ENCODE measurements around the gene FAM216B. TPM values are rescaled to one million over a fixed set of nuclear protein-coding genes. Genes with fewer than 3 reads are reported as not detected.

FAM216B gene
- total and polyA plus RNA-seq, 2 of the 13 experiments (the other 11 are each of a cell fraction or from before 2014, with no cell fraction given): not detected

- Histone ChIP-seq H3K9ac (ENCODE audit: insufficient read depth, low read depth, low read length) (no peak overlapping the region), H3K4me2 (ENCODE audit: low read depth, low read length) (no peak overlapping the region), H3K4me3 (replicated peaks in 1 of 3; ENCODE audit: insufficient read depth in 1 of 3, low read depth in 2 of 3, low read length in 3 of 3) (no peak overlapping the region), H3K4me1 (ENCODE audit: insufficient read depth, low read length) (no peaks in the 10 kb centered on the region), H3K79me2 (ENCODE audit: insufficient read depth, low read length) (no peaks in the 10 kb centered on the region), H3K9me3 (ENCODE audit: low read length) (no peaks in the 10 kb centered on the region), H4K20me1 (ENCODE audit: insufficient read depth, low read length) (no peaks in the 10 kb centered on the region), H2AFZ (ENCODE audit: low read length) (no peak overlapping the region), H3K27me3 (ENCODE audit: control insufficient read depth in 1 of 2, insufficient read depth in 2 of 2, low read length in 2 of 2) (no peaks in the 10 kb centered on the region), H3K36me3 (replicated peaks in 1 of 2; ENCODE audit: control insufficient read depth in 1 of 2, insufficient read depth in 2 of 2, low read length in 2 of 2) (no peaks in the 10 kb centered on the region), H3K27ac (ENCODE audit: extremely low read length, insufficient read depth, low read length) (no peak overlapping the region)
- DNase-seq (ENCODE audit: low spot score) (no peak), FAIRE-seq (no peak), ATAC-seq (no peak)
- CTCF ChIA-PET (ENCODE audit: low intra/inter-chr PET ratio, low total read pairs): no interaction called here
- in situ Hi-C loops (cut with HindIII; ENCODE audit: extremely low pct_ligation_motif_present, low pct_unique_long_range_greater_than_20kb) (no loop called here), intact Hi-C loops (cut with micrococcal nuclease; ENCODE audit: unreplicated experiment) (no loop called here)
- no peak for TF ChIP-seq FIP1L1 (IDR thresholded peaks at IDR 0.05; ENCODE audit: borderline replicate concordance, insufficient read depth, low read depth, low read length)
- POLR2A ChIA-PET: no interaction called here
- WGBS (ENCODE audit: low lambda C conversion rate): 25% methylated on average over 2 of the region's 2 CpGs
- no TSS peak for BruUV-seq (replicated peaks)
These were observed 28.7 kb upstream of the FAM216B start for GRCh38 chr13:42752731-42753130.

DNA sequence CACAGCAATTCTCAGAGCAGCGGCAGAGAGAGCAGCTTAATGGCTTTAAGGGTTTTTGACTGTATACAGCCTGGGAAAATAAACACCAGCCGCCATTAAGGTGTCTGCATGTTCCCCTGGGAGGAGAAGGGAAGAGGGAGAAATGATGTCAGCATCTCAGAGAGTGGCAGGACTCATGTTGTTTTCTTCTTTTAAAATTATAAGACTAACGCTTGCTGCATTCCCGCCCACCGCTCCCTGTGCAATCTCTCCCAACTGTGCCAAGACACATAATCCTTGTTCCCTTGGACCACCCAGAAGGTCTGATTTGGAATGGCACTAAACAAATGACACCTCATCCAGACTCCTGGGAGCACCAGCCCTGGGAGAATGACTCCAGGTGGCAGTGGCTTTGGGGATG, 27.7 kb upstream of the FAM216B start:
- Histone ChIP-seq H3K79me2 (ENCODE audit: insufficient read depth, low read length) (no peaks in the 10 kb centered on the region), H3K9ac (ENCODE audit: insufficient read depth, low read depth, low read length) (no peak overlapping the region), H3K36me3 (replicated peaks in 1 of 2; ENCODE audit: control insufficient read depth in 1 of 2, insufficient read depth in 2 of 2, low read length in 2 of 2) (no peaks in the 10 kb centered on the region), H3K27me3 (ENCODE audit: control insufficient read depth in 1 of 2, insufficient read depth in 2 of 2, low read length in 2 of 2) (no peaks in the 10 kb centered on the region), H3K9me3 (ENCODE audit: low read length) (no peaks in the 10 kb centered on the region), H3K4me3 (replicated peaks in 1 of 3; ENCODE audit: insufficient read depth in 1 of 3, low read depth in 2 of 3, low read length in 3 of 3) (no peak overlapping the region), H3K27ac (ENCODE audit: extremely low read length, insufficient read depth, low read length) (no peak overlapping the region), H4K20me1 (ENCODE audit: insufficient read depth, low read length) (no peaks in the 10 kb centered on the region), H3K4me2 (ENCODE audit: low read depth, low read length) (no peak overlapping the region), H2AFZ (ENCODE audit: low read length) (no peak overlapping the region), H3K4me1 (ENCODE audit: insufficient read depth, low read length) (no peaks in the 10 kb centered on the region)
- FAIRE-seq: no peak
- intact Hi-C loops (cut with micrococcal nuclease; ENCODE audit: unreplicated experiment) (no loop called here), in situ Hi-C loops (cut with HindIII; ENCODE audit: extremely low pct_ligation_motif_present, low pct_unique_long_range_greater_than_20kb) (no loop called here)
- DNase-seq (ENCODE audit: low spot score): no peak
- CTCF ChIA-PET (ENCODE audit: low intra/inter-chr PET ratio, low total read pairs): no interaction called here
- no peak for ATAC-seq
- BruUV-seq (replicated peaks): no TSS peak
- WGBS (ENCODE audit: low lambda C conversion rate): 46% methylated on average over 5 of the region's 5 CpGs
- POLR2A ChIA-PET: no interaction called here
- TF ChIP-seq SNAPC4 (CRISPR knock-in tag; IDR thresholded peaks at IDR 0.05) (no peak), ZNF589 (CRISPR knock-in tag; conservative IDR thresholded peaks at IDR 0.05) (no peak), ZNF879 (CRISPR knock-in tag; IDR thresholded peaks at IDR 0.05) (no peak), NFATC3 (CRISPR knock-in tag; IDR thresholded peaks at IDR 0.05) (no peak), SMAD1 (CRISPR knock-in tag; IDR thresholded peaks at IDR 0.05; ENCODE audit: borderline replicate concordance, low read depth) (no peak), TAF15 (IDR thresholded peaks at IDR 0.05; ENCODE audit: low read depth, low read length, poor library complexity, severe bottlenecking) (no peak), ZNF790 (CRISPR knock-in tag; IDR thresholded peaks at IDR 0.05; ENCODE audit: borderline replicate concordance) (no peak), TIGD3 (CRISPR knock-in tag; IDR thresholded peaks at IDR 0.05; ENCODE audit: borderline replicate concordance) (no peak), GPN1 (CRISPR knock-in tag; IDR thresholded peaks at IDR 0.05; ENCODE audit: borderline replicate concordance) (no peak), SRF (IDR thresholded peaks at IDR 0.05; ENCODE audit: low read depth, low read length) (no peak), ZNF792 (CRISPR knock-in tag; IDR thresholded peaks at IDR 0.05) (no peak), AGO2 (optimal IDR thresholded peaks at IDR 0.05; ENCODE audit: low read depth, low read length) (no peak)

Data from HepG2 (cell line).